Muscle layer of duodenum (tissue), 2 donors: ENCODE data around the gene CEACAM5.

Experiments used
- H3K27ac ChIP-seq: one replicate; pipeline ENCODE4 v1.7.0; 2013; ENCODE audit warnings: mild to moderate bottlenecking, low read length
- H3K27me3 ChIP-seq: one replicate; pipeline ENCODE4 v1.7.0; 2013; ENCODE audit warnings: low read depth, mild to moderate bottlenecking, control low read depth, low read length
- H3K36me3 ChIP-seq, 2 donors: one replicate each; pipeline ENCODE4 v1.7.0; 2013; ENCODE audit warnings: low read length in 2 of 2, control low read depth in 1 of 2, mild to moderate bottlenecking in 1 of 2; ENCODE audit not compliant: insufficient read depth in 2 of 2, control insufficient read depth in 1 of 2
- H3K4me1 ChIP-seq, 2 donors: one replicate each; pipeline ENCODE4 v1.7.0; 2013; ENCODE audit warnings: low read length in 2 of 2, mild to moderate bottlenecking in 2 of 2, control low read depth in 1 of 2, moderate library complexity in 1 of 2; ENCODE audit not compliant: insufficient read depth in 2 of 2, control insufficient read depth in 1 of 2
- H3K4me3 ChIP-seq, 2 donors: one replicate each; pipeline ENCODE4 v1.7.0; 2013; ENCODE audit warnings: low read length in 2 of 2, low read depth in 1 of 2, mild to moderate bottlenecking in 1 of 2
- H3K9me3 ChIP-seq, 2 donors: one replicate each; pipeline ENCODE4 v1.7.0; 2013; ENCODE audit warnings: low read length in 2 of 2, control low read depth in 1 of 2, mild to moderate bottlenecking in 1 of 2; ENCODE audit not compliant: control insufficient read depth in 1 of 2
- donor health status: healthy.

The CEACAM5 gene

DNA sequence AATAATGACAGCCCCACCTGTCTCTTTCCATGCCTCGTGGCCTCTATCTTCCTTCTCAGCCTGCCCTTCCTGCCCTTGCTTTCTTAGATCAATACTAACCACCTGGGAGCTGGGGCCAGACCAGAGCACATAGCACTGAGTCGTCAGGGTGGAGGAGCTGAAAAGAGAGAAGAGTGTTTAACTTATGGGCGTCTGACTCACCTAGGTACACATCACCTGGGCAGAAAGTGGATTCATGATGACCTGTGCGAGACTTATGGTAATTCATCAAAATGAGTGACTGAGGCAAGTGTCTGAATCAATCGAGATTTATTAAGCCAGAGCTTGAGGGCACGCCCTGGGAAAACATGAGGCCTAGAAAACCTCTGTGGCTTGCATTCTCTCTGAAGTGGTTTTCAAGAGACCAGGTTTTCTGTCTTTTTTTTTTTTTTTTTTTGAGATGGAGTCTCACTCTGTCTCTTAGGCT is 66.1 kb downstream of the CEACAM5 start:
- Histone ChIP-seq H3K4me1 (no peaks in the 10 kb centered on the region), H3K4me3 (no peak overlapping the region), H3K27ac (no peak overlapping the region), H3K36me3 (no peaks in the 10 kb centered on the region), H3K9me3 (no peaks in the 10 kb centered on the region), H3K27me3 (no peaks in the 10 kb centered on the region)

DNA sequence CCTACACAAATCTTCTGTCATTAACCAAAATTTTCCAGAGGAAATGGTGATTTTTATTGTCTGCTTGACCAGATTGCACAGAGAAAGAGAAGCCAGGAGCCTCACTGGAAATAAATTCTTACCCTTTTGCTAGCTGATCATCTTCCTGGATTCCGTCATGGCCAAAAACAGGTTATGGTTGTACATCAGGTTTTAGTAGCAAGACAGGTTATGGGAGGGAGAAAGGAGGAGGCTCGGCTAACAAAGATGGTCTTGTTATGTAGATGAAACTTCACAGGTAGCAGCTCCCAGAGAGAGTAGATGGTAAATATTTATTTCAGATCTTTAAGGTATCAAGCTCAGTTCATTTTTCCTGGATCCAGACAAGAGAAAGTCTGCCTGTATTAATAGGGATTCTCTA is 68.3 kb downstream of the CEACAM5 start:
- Histone ChIP-seq H3K27me3 (no peaks in the 10 kb centered on the region), H3K4me3 (no peak overlapping the region), H3K36me3 (no peaks in the 10 kb centered on the region), H3K27ac (no peak overlapping the region), H3K9me3 (no peaks in the 10 kb centered on the region), H3K4me1 (no peaks in the 10 kb centered on the region)
